H1 (cell line): Measurements from ENCODE around the gene C2CD4A. TPM values are rescaled to one million over a fixed set of nuclear protein-coding genes. Genes with fewer than 3 reads are reported as not detected.

Experiments used
- polyA plus RNA-seq, 7 experiments: library from polyadenylated mRNA; depleted of rRNA in 3 of 7; stranded (reverse) in 5 of 7; unstranded in 2 of 7; fragments of >200 nt in 5 of 7; fragments of 200-250 nt in 2 of 7; gene quantifications; 1 replicate in 5 of 7; 2 replicates in 1 of 7; 4 replicates in 1 of 7; pipeline versions ENCODE4 v1.2.1 to v1.2.3, GENCODE V29; 2011 to 2013; ENCODE audit warnings: missing spikeins in 2 of 7, mixed read lengths in 2 of 7
- total RNA-seq: library from RNA; stranded (reverse); fragmentation: NEBNext Ultra II Directional; extraction: Animal tissue kit (Norgen Biotek cat#: 25700); gene quantifications from 2 replicates; pipeline ENCODE4 v1.2.1, GENCODE V29; 2021

The C2CD4A gene
- total and polyA plus RNA-seq, 2 of the 8 experiments (the other 6 are each of a cell fraction or from before 2014, with no cell fraction given), result not detected

Other genes starting within 250 kb of the C2CD4A start
- gene VPS13C, start 6.5 kb upstream of the C2CD4A start, total RNA-seq, result 14.1 and 18.8 TPM in 2 replicates
- 3.0 and 4.8 TPM in 2 replicates for gene VPS13C, start 6.5 kb upstream of the C2CD4A start, polyA plus RNA-seq (2011; rRNA removed)
- gene C2CD4B, start 98.3 kb downstream of the C2CD4A start, total RNA-seq, result 0.40 and 0.73 TPM in 2 replicates
- gene C2CD4B, start 98.3 kb downstream of the C2CD4A start, polyA plus RNA-seq (2011; rRNA removed), result 0.12 and 0.41 TPM in 2 replicates